Hematopoietic multipotent progenitor cell treated with erythropoietin and hydrocortisone succinate and interleukin-3 and kit ligand, for 8 days (in vitro differentiated cells): ENCODE measurements around the gene GKN1.
A peak's percentile ranks its signal among the peaks of the same experiment; 100 is the strongest.
"Not testable (repeated sequence)": the region's sequence is repeated elsewhere in the genome, so short reads cannot be mapped to it uniquely, and the experiment has no call there.

ENCODE experiments used
- DNase-seq: peaks from one replicate; pipeline ENCODE4 v3.0.0-alpha.2; 2015

GKN1 gene, protein sequence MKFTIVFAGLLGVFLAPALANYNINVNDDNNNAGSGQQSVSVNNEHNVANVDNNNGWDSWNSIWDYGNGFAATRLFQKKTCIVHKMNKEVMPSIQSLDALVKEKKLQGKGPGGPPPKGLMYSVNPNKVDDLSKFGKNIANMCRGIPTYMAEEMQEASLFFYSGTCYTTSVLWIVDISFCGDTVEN

DNA sequence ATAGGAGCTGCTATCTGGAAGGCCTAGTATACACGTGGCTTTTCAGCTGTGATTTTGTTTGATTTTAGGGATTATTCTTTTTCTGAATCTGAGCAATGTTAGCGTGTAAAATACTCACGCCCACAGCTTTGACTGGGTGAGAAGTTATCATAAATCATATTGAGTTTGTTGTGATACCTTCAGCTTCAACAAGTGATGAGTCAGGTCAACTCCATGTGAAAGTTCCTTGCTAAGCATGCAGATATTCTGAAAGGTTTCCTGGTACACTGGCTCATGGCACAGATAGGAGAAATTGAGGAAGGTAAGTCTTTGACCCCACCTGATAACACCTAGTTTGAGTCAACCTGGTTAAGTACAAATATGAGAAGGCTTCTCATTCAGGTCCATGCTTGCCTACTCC, at the start of gene GKN1:
Gene GKN1, plus strand, starts transcription at position 386 of the 400 bp plus-strand sequence. CDS start 42 bp downstream, outside the sequence.
- no peak for DNase-seq

DNA sequence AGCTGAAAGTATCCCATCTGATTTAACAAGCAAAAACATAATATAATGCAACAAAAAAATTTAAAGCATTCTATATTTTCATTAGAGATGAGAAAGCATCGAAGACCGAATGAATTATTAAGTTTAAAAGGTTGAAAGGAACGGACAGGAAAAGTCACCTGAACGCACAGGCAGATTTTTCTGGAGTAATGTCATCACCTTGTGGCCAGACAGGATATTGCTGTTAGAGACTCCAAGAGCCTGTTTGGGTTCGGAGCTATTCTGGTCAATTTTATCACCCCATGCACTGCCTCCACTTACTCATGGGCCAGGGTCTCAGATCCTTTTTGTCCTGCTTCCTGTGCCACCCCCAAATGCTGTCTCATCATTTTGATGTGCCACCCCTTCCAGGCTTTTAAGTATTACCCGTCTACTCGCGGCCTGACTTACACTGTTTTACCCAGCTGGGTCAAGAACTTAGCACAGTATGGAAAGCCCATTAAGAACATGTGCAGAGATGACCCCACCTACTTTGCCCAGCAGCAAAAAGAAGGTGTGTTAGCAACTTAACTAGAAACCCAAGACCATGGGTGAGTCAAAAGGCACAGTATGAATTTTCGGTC, 49.0 kb upstream of the GKN1 start:
- DNase-seq = peak; percentile 70

DNA sequence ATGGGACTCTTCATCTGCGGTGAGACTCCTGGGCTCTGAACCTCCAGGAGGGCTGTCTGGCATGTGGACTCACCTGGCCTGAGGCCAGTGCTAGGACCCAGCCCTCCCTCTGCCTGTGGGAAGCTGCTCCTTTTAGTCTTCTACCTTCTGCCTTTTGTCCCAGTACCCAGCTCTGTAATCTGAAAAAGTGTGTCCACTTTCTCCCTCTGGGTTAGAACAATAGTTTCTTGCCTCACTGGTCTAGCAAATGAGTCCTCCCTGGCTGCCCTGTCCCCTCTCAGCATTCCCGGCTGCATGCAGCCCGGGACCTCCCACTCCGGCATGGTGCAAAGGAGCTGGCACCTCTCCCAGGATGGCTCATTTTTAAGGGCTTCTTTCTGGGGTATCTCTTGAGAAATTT, 47.6 kb upstream of the GKN1 start:
- no peak for DNase-seq

DNA sequence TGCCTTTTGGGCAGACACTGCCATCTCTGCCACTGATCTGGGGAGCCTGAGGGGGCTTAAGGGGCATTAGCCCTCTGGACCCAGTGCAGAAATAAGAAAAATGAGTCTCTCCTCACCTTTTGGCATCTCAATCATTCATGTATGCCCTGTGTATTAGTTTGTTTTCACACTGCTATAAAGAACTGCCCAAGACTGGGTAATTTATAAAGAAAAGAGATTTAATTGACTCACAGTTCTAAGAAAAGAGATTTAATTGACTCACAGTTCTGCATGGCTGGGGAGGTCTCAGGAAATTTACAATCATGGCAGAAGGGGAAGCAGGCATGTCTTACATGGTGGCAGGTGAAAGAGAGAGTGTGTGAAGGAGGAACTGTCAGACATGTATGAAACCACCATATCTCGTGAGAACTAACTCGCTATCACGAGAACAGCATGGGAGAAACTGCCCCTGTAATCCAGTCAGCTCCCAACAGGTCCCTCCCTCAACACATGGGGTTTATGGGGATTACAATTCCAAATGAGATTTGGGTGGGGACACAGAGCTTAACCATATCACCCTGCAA, 43.2 kb upstream of the GKN1 start:
- no peak for DNase-seq

DNA sequence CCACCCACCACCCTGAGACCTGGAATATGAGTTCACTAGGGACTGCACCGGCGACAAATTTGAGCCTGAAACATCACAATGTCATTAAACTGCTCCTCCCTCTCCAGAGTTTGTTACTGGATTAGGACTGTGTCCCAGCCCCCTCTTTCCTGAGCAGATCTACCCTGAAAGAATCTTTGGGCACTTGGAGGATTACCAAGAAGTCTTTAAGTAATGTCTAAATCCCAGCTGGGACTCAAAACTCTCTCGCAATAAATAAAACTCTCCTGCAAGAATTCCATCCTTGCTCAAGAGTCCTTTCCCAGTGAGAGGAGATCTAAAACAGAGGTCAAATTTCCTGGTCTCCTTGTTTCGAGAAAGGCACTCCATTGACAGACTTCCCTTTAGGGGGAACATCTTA, 42.6 kb upstream of the GKN1 start:
- DNase-seq = no peak

DNA sequence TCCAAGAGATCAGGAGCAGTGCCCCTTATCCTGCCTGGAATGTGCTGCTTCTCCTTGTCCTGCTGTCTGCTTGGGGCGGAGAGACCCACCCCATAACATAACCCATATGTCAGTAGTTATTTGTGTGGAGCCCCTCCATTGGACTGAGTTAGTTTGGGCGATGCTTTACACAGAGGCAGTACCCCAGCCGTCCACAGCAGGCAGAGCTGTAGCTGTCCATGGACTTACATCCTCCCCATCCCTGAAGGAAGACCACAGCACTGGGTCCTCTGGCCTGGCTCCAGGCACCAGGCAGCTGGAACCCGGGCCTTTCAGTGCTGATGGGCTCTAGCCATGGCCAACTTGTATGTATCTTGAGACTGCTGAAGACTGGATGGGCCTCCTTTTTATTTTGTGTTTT, 42.0 kb upstream of the GKN1 start:
- no peak for DNase-seq

DNA sequence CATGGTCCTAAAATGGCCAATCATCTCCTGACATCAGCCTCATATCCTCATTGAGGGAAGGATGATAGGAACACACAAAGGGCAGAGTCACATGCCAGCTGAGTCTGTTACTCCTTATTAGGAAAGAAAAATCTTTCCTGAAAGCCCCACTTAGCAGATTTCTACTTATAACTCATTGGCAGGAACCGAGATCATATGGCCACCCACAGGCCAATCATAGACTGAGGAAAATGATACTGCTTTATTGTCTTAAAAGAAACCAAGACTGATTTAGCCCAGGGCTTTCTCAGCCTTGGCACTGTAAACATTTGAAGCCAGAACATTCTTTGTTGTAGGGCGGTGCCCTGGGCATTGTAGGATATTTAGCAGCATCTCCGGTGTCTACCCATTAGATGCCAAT, 40.4 kb upstream of the GKN1 start:
- no peak for DNase-seq

DNA sequence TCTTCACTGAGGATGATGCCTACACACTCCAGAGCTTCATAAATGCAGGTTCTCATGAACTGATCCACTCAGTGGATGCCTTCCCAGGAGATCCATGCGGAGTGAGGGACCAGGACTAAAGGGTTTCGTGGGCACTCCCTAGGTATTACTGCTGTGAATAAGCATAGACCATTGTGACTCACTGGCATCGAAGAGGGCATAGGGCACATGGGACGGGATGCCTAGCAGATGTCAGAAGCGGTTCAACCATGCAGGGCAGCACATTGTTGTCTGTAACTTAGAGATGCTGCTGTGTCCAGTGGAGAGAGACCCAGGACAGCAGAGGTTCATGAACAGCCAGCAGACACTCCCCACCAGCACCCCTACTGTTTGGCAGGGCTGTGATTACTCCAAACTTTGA, 39.0 kb upstream of the GKN1 start:
- no peak for DNase-seq

DNA sequence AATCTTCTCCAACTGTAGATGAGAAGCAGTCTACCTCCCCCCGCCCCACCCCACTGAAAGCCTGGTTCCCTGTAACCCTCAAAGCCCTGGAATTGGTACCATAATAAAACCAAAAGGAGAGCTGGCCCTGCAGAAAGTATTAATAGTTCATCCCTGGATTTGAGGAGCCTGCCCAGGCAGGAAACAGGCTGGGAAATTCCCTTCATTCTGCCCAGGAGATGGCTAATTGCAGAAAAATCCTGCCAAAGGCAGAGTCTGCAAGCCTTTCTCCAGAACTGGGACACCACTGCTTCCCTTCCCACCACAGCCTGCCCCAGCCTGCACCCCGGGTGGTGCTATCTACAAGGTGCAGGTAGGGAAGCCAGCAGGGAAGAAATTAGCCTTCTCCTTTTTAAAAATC, 38.0 kb upstream of the GKN1 start:
- DNase-seq = no peak

DNA sequence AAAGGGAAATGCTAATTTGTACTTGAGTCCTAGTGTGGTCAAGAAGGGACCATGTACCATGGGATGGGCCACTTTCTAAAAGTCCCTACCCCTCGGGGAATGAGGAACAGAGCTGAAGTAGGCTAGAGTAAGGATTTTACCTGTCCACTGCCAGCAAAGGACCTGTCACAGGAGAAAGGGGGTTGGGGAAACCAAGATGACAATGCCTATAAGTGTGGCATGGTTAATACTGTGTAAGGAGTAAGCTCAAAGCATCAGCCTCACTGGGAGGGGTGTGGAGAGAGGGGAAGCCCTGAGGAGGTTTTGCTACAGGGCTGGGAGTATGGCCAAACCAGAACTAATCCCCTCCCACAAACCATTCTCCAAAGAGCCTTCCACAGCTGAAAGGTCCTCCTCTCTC, 37.5 kb upstream of the GKN1 start:
- DNase-seq = no peak

DNA sequence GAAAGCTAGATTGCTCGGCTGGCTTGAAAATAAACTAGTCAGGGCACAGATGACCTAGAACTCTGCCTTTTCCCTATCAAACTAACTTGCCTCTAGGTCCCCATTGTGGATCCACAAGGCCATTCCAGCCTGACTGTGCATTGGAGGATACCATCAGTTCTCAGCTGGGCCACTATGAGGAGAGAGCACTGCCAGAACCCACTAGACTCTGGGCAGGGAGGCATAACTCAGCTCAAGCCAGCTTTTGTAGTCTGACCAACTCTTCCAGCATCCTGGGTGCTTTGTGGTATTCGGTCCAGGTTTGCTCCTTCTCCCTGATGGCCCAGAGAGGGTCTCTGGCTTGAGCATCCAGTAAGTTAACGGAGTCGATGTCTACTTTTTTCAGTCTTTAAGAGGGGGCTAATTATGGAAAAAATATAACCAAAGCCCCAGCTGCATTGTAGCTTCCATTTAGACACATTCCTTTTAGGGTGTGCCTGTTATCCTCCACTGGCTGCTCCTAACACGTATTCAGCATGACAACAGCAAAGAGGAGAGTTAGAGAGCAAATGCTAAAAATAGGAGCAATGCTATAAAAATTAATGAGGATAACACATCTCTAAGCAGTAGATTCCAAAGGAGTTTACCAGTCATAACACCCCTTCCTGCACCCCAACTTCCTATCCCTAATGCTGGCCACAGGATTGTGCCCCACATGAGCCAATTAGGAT, 36.9 kb upstream of the GKN1 start:
- DNase-seq = no peak

DNA sequence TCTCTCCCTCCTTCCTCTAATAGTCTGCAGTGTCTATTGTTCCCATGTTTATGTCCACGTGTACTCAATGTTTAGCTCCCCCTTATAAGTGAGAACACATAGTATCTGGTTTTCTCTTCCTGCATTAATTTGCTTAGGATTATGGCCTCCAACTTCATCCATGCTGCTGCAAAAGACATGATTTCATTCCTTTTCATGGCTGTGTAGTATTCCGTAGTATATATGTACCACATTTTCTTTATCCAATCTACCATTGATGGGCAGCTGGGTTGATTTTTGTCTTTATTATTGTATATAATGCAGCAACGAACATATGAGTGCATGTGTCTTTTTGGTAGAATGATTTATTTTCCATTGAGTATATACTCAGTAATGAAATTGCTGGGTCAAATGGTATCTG, 35.5 kb upstream of the GKN1 start:
- no peak for DNase-seq

DNA sequence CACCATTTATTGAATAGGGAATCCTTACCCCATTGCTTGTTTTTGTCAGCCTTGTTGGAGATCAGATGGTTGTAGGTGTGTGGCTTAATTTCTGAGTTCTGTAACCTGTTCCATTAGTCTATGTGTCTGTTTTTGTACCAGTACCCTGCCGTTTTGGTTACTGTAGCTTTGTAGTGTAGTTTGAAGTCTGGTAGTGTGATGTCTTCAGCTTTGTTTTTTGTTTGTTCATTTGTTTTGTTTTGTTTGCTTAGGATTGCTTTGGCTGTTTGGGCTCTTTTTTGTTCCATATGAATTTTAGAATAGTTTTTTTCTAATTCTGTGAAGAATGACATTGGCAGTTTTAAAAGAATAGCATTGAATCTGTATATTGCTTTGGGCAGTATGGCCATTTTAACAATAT, 34.5 kb upstream of the GKN1 start:
- DNase-seq = no peak

DNA sequence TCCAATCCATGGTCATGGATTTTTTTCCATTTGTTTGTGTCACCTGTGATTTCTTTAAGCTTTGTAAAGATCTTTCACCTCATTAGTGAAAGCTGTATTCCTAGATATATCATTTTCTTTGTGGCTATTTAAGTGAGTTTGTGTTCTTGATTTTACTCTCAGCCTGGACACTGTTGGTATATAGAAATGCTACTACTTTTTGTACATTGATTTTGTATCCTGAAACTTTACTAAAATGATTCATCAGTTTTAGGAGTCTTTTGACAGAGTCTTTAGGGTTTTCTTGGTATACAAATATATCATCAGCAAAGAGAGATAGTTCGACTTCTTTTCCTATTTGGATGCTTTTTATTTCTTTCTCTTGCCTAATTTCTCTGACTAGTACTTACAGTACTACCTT, 34.1 kb upstream of the GKN1 start:
- DNase-seq = no peak

DNA sequence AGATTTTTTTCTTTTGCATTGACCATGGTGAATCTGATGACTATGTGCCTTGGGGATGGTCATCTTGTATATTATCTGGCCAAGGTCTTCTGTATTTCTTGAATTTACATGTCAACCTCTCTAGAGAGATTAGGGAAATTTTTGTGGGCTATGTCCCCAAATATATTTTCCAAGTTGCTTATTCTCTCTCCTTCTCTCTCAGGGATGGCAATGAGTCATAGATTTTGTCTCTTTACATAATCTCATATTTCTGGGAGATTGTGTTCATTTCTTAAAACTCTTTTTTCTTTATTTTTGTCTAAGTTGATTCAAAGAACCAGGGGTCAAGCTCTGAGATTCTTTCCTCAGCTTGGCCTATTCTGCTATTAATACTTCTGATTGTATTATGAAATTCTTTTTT, 31.6 kb upstream of the GKN1 start:
- DNase-seq = no peak

DNA sequence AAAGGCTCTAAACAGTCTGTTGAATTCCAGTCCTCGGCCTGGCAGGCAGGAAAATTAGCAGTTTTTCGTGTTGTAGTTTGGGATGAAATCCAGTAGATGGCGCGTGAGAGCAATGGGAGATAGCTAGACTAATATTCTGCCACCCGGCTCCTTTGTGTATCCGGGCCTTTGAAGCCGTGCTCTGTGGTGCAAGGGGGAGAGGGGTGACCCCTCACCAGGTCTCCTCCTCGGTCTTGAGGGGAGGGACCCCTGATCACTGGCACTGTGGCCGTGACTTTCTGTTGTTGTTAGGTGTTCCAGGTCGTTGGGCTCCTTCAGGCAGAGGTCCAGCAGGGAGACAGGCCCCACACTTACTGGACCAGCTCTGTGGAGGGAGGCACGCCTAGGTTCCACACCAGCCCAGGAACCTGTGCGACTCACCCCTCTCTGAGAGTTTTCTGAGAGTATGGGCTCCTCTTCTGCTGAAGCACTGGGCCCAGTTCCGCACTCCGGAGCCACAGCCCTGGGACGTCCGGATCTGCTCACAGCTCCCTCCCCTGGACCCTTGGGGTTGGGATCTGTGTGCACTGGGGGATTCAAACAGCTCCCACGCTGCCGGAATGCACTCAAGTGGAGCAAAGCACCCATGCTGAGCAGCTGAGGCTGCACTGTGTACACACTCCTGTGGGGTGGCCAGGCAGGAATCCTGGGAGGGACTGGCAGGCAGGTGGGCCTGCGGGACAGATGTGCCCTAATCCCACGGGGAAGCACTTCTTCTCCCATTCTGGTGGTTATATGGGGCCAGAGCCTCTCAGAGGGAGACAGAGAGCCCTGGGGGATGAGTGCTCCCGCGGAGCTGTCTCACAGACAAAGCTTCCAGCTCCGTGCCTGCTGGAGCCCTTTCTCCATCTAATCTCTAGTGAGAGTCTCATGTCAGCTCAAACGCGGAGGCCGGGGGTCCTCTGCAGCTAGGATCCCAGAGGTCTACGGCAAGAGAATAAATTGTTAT, 30.6 kb upstream of the GKN1 start:
- DNase-seq = peak; percentile 69

DNA sequence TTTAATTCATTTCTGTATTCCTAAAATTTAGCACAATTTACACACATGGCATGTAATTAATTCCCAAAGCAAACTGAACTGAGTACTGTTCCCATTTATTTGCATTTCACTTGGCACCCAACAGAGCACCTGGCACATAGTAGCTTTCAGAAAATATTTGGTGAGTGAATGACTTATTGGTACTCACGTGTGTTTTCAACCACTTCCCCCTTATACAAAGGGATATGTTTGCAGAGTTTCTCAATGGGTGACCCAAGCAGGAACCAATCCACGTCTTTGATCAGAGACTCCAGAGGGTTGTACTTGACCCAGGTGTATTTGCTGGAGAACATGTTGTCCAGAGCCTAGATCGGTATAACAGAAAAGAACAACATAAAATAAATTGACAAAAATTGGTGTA, 28.3 kb upstream of the GKN1 start:
- DNase-seq = no peak

DNA sequence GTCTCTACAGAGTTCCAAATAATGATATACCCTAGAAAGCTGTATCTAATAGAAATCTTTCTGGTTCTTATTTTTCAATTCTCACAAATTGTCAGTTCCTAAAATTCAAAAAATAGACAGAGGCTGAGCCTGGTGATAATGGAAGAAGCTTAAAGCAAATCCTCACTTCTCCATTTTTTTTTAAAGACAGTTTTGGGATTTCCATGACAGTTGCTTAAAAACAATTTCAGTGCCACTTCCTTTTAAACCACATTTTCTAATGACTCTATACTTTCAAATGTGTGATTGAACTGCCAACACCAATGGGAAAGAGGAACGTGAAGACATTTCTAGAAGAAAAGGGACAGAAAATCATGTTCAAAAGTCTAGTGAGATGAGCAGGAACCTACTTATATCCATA, 25.7 kb upstream of the GKN1 start:
- DNase-seq = no peak

DNA sequence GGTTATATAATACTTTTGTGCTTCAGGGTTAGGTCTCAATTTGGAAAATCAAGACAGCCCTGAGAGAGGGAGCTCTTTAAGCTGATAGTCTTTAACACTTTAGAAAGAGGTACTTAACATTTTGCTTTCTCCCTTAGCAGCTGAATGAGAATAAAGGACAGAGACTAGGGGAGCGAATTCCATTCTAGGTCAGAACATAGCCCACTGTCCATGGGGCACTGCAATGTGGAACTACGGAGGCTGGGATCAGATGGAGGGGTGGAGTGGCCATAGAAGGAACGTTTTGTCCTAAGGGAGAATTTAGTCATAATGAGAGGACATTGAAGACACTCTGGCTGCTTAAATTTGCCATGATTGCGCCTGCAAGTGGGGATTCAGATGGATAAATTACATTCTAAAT, 22.5 kb upstream of the GKN1 start:
- no peak for DNase-seq

DNA sequence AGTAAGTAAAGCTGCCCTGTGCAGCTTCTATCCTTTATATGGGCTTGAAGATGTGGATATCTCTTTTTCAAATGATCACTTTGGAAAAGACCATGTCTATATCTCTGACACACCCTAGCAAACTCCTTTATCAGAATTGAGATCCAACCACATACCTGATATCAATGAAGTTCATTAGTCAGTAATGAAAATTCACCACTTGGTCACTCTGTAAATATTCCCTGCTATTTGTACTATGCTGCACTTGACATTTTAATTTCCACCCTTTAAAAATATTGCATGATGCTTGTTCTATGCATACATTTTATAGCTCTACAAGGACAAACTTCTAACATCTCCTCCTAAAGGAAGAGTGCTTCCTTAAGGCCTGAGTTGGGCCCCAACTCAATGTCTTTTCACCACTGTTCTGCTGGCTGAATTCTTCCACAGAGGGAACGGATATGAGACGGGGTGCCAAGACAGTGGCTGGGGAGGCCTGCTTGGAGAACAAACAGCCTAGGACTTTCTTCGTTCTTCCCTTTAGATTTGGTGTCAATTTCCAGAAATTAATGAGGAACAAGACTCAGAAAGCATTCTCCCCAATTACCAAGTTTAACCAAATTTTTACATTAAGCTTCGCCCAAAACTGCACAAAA, 21.4 kb upstream of the GKN1 start, which contains the start of gene GKN2:
Gene GKN2, minus strand, starts transcription at position 7 of the 635 bp plus-strand sequence. CDS start 32 bp downstream, outside the sequence.
- DNase-seq = peak; percentile 4

DNA sequence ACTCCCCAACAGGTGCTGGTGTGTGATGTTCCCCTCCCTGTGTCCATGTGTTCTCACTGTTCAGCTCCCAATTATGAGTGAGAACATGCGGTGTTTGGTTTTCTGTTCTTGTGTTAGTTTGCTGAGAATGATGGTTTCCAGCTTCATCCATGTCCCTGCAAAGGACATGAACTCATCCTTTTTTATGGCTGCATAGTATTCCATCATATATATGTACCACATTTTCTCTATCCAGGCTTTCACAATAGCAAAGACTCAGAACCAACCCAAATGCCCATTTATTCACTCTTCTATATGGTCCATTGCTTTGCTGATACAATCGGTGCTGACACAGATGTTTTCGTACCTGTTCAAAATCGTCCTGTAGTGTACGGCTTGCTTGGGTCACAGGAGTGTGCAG, 19.0 kb upstream of the GKN1 start:
- DNase-seq = not testable (repeated sequence)

DNA sequence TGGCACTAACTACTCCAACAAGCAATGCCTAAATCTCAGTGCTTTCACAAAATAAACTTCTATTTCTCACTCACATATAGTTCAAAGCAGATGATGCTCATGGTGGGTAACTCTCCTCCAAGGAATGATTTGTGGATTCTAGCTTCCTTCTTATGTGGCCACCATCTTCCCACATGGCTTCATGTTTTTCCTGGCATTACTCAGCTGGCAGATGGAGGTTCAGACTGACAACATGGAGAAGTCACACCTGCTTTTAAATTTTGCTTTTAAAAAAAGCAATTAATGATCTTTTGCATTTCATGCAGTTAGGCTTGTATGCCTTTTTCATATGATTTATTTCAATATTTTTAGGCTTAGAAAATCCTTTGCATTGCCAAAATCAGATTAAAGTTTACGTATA, 15.4 kb upstream of the GKN1 start:
- no peak for DNase-seq
